ENCODE measurements around the gene OR2T34. TPM values are rescaled to one million over a fixed set of nuclear protein-coding genes. Genes with fewer than 3 reads are reported as not detected.

Gene OR2T34
- total RNA-seq, 2 donors from 2014 or later, result not detected

Other genes with a start within 250 kb of the OR2T34 start
- gene OR14C36, start 226.0 kb downstream of the OR2T34 start, total RNA-seq, result not detected
- gene OR2T4, start 213.1 kb downstream of the OR2T34 start, total RNA-seq, result not detected
- gene OR2T6, start 199.0 kb downstream of the OR2T34 start, total RNA-seq, result not detected
- not detected for gene OR2T1, start 171.7 kb downstream of the OR2T34 start, total RNA-seq
- under 1 TPM in 1 of 2 donors, not detected in 1; 0.15 TPM for gene OR2T2, start 129.1 kb downstream of the OR2T34 start, total RNA-seq
- not detected for gene OR2T3, start 101.4 kb downstream of the OR2T34 start, total RNA-seq
- not detected for gene OR2T5, start 86.2 kb downstream of the OR2T34 start, total RNA-seq
- gene OR2G6, start 66.7 kb downstream of the OR2T34 start, total RNA-seq, result not detected
- gene OR2T29, start 12.0 kb downstream of the OR2T34 start, total RNA-seq, result not detected
- not detected for gene OR2T10, start 22.9 kb upstream of the OR2T34 start, total RNA-seq
- not detected for gene OR2T11, start 60.3 kb upstream of the OR2T34 start, total RNA-seq
- not detected for gene OR2T35, start 70.5 kb upstream of the OR2T34 start, total RNA-seq
- not detected for gene OR2T27, start 80.8 kb upstream of the OR2T34 start, total RNA-seq
- not detected for gene OR14I1, start 128.0 kb upstream of the OR2T34 start, total RNA-seq
- not detected for gene LYPD8, start 181.0 kb upstream of the OR2T34 start, total RNA-seq

Data from T-helper 17 cell (primary cell).